ENCODE measurements around the gene HLF. TPM values are rescaled to one million over a fixed set of nuclear protein-coding genes. Genes with fewer than 3 reads are reported as not detected.

Gene HLF
- total RNA-seq, 5 donors from 2014 or later (not counting 1 experiment from before 2014, with no cell fraction given) = 0.55 to 5.2 (median 2.5) TPM

DNA sequence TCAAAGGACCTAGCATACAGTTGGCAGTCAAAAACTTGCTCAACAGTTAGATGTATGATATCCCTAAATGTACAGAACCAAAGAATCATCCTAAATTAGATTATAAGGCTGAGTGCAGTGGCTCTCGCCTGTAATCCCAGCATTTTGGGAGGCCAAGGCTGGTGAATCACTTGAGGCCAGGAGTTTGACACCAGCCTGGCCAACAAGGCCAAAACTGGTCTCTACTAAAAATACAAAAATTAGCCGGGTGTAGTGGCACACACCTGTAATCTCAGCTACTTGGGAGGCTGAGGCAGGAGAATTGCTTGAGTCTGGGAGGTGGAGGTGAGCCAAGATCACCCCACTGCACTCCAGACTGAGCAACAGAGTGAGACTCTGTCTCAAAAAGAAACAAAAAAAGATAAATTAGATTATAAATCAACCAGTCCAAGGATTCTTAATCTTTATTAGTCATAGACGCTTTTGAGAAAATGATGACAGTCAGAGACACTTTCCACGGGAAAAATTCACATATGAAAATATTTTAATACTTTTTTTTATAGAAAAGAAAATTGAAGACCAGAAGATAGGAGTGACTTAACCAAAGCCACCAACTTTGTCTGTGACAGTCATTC, 79.2 kb downstream of the HLF start:
- no peak overlapping the region for H3K4me3 Mint-ChIP-seq
- no peaks in the 10 kb centered on the region for H3K36me3 Mint-ChIP-seq
- Histone ChIP-seq H3K36me3 (ENCODE audit: control insufficient read depth in 2 of 2, extremely low read depth in 1 of 2, insufficient read depth in 1 of 2, low read length in 1 of 2) (no peaks in the 10 kb centered on the region), H3K4me1 (ENCODE audit: control insufficient read depth in 1 of 2, extremely low read depth in 1 of 2, insufficient read depth in 2 of 2, low read length in 2 of 2) (peaks cover 0 to 14% of the 10 kb centered on the region in 2 experiments), H3K9me3 (no peaks in the 10 kb centered on the region), H3K27ac (ENCODE audit: low read length) (peak overlapping the region; percentile 47), H3K27me3 (replicated peaks in 1 of 2; ENCODE audit: control insufficient read depth in 2 of 2, extremely low read depth in 1 of 2, insufficient read depth in 2 of 2, low read length in 1 of 2) (peaks cover 0 to 7% of the 10 kb centered on the region in 2 experiments), H3K4me3 (ENCODE audit: control insufficient read depth in 1 of 2, extremely low read depth in 1 of 2, low read length in 1 of 2) (no peak overlapping the region)
- POLR2A ChIA-PET = no interaction called here
- ATAC-seq (replicated peaks in 1 of 4) (peak in 2 of 4 experiments; percentile 6 to 36), DNase-seq (no peak)
- CTCF ChIA-PET = interaction anchor here in 1 of 2 donors (1.4 kb wide), 1 partner anchor 351 kb away, joined by 6 read pairs; no protein-coding TSS in a partner anchor
- peak overlapping the region; percentile 77 to 87 for H3K27ac Mint-ChIP-seq
- peaks cover 0 to 5% (median 5%) of the 10 kb centered on the region in 3 donors for H3K9me3 Mint-ChIP-seq
- H3K4me1 Mint-ChIP-seq = peaks cover 33 to 75% (median 35%) of the 10 kb centered on the region in 3 donors
- no CpG with 5 or more reads among the region's 4 CpGs for WGBS (ENCODE audit: insufficient coverage)
- peaks cover 3 to 15% of the 10 kb centered on the region in 2 donors for H3K27me3 Mint-ChIP-seq

DNA sequence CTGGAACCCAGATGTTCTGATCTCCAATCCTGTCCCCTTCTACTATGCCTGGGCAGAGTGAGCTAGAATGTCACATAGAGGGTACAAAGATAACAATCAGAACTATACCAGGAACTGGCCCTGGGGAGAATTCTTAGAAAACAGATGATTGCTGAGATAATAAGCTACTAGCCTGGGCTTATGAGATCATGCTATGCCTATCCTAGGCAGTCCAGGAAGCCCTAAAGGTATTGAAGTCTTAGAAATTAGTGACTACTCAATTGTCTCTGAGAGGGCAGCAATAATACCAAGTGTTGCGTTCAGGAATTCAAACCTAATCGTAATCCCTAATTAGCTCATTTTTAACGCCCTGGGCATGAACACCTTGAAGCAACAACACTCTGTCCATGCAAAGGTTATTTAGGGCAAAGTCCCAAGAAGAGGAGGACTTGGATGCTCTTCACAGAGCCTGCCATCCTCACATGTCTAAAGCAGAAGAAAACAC, 79.8 kb downstream of the HLF start:
- Mint-ChIP-seq H3K27me3 (peaks cover 3 to 11% of the 10 kb centered on the region in 2 donors), H3K36me3 (no peaks in the 10 kb centered on the region), H3K4me3 (no peak overlapping the region), H3K27ac (peak overlapping the region; percentile 77 to 83), H3K4me1 (peaks cover 33 to 74% (median 35%) of the 10 kb centered on the region in 3 donors), H3K9me3 (peaks cover 0 to 5% (median 5%) of the 10 kb centered on the region in 3 donors)
- ChIA-PET POLR2A (no interaction called here), CTCF (interaction anchor here in 1 of 2 donors (1.4 kb wide), 1 partner anchor 351 kb away, joined by 6 read pairs; no protein-coding TSS in a partner anchor)
- Histone ChIP-seq H3K4me1 (ENCODE audit: control insufficient read depth in 1 of 2, extremely low read depth in 1 of 2, insufficient read depth in 2 of 2, low read length in 2 of 2) (peaks cover 0 to 14% of the 10 kb centered on the region in 2 experiments), H3K9me3 (no peaks in the 10 kb centered on the region), H3K36me3 (ENCODE audit: control insufficient read depth in 2 of 2, extremely low read depth in 1 of 2, insufficient read depth in 1 of 2, low read length in 1 of 2) (no peaks in the 10 kb centered on the region), H3K4me3 (ENCODE audit: control insufficient read depth in 1 of 2, extremely low read depth in 1 of 2, low read length in 1 of 2) (no peak overlapping the region), H3K27ac (ENCODE audit: low read length) (peak overlapping the region; percentile 47), H3K27me3 (replicated peaks in 1 of 2; ENCODE audit: control insufficient read depth in 2 of 2, extremely low read depth in 1 of 2, insufficient read depth in 2 of 2, low read length in 1 of 2) (peaks cover 0 to 4% of the 10 kb centered on the region in 2 experiments)
- DNase-seq (peak in 1 of 35 experiments; percentile 1), ATAC-seq (replicated peaks in 1 of 4) (peak; percentile 53 to 72 (median 70))
- 84% methylated on average over 3 of the region's 3 CpGs for WGBS (ENCODE audit: insufficient coverage)

DNA sequence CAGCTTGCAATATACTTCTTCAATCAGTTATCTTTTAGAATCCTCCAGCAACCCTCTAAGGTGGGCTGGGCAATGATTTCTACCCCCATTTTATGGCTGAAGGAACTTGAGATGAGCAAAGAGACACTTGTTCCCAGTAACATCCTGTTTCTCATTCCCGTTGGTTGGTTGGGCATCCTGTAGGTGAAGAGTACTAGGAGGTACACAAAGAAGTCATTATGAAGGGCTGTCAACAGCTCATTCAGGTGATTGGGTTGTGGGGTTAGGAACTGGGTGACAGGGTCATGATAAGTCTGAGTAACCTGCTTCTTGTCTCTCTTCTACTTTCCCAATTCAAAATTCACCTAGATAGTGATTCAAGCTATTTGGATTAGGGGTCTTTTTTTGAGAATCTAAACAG, 80.4 kb downstream of the HLF start:
- Histone ChIP-seq H3K9me3 (no peaks in the 10 kb centered on the region), H3K27ac (ENCODE audit: low read length) (no peak overlapping the region), H3K4me1 (ENCODE audit: control insufficient read depth in 1 of 2, extremely low read depth in 1 of 2, insufficient read depth in 2 of 2, low read length in 2 of 2) (peaks cover 0 to 14% of the 10 kb centered on the region in 2 experiments), H3K27me3 (replicated peaks in 1 of 2; ENCODE audit: control insufficient read depth in 2 of 2, extremely low read depth in 1 of 2, insufficient read depth in 2 of 2, low read length in 1 of 2) (peaks cover 0 to 4% of the 10 kb centered on the region in 2 experiments), H3K36me3 (ENCODE audit: control insufficient read depth in 2 of 2, extremely low read depth in 1 of 2, insufficient read depth in 1 of 2, low read length in 1 of 2) (no peaks in the 10 kb centered on the region), H3K4me3 (ENCODE audit: control insufficient read depth in 1 of 2, extremely low read depth in 1 of 2, low read length in 1 of 2) (no peak overlapping the region)
- ChIA-PET POLR2A (no interaction called here), CTCF (interaction anchor here in 1 of 2 donors (1.4 kb wide), 1 partner anchor 352 kb away, joined by 6 read pairs; no protein-coding TSS in a partner anchor)
- peaks cover 33 to 68% (median 35%) of the 10 kb centered on the region in 3 donors for H3K4me1 Mint-ChIP-seq
- peak overlapping the region in 1 of 2 donors; percentile 83 for H3K27ac Mint-ChIP-seq
- ATAC-seq (replicated peaks in 1 of 4) = no peak
- no peaks in the 10 kb centered on the region for H3K36me3 Mint-ChIP-seq
- peaks cover 0 to 5% (median 5%) of the 10 kb centered on the region in 3 donors for H3K9me3 Mint-ChIP-seq
- no peak for DNase-seq
- 100% methylated on average over 1 of the region's 1 CpG for WGBS (ENCODE audit: insufficient coverage)
- H3K27me3 Mint-ChIP-seq = peaks cover 2 to 11% of the 10 kb centered on the region in 2 donors
- H3K4me3 Mint-ChIP-seq = no peak overlapping the region

DNA sequence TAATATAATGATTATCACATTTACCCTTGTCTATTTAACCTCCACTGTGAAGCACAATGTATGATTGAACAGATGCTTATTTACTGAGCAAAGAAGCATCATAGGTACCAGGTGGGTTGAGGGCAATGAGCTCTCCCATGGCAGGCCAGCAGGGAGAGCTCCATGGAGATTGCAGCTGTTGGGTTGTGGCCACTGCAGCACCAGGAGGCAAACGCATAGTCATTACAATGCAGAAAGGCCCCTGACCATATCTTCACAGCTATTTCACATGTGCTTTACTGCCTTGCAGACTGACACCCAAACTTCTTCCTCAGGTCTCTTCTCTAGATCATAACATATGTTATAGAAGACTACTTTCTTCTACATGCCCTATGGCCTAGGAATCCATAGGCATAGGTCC, 81.9 kb downstream of the HLF start:
- Mint-ChIP-seq H3K27me3 (peaks cover 0 to 11% of the 10 kb centered on the region in 2 donors), H3K4me3 (no peak overlapping the region), H3K9me3 (peaks cover 0 to 5% (median 5%) of the 10 kb centered on the region in 3 donors), H3K27ac (no peak overlapping the region), H3K36me3 (no peaks in the 10 kb centered on the region), H3K4me1 (peaks cover 33 to 59% (median 34%) of the 10 kb centered on the region in 3 donors)
- ChIA-PET CTCF (interaction anchor here in 1 of 2 donors (1.4 to 4.8 kb wide), 3 partner anchors 10 to 353 kb away, joined by 4 to 34 read pairs (median 10); no protein-coding TSS in a partner anchor), POLR2A (no interaction called here)
- no peak for DNase-seq
- Histone ChIP-seq H3K9me3 (no peaks in the 10 kb centered on the region), H3K4me1 (ENCODE audit: control insufficient read depth in 1 of 2, extremely low read depth in 1 of 2, insufficient read depth in 2 of 2, low read length in 2 of 2) (peaks cover 0 to 14% of the 10 kb centered on the region in 2 experiments), H3K27me3 (replicated peaks in 1 of 2; ENCODE audit: control insufficient read depth in 2 of 2, extremely low read depth in 1 of 2, insufficient read depth in 2 of 2, low read length in 1 of 2) (no peaks in the 10 kb centered on the region), H3K36me3 (ENCODE audit: control insufficient read depth in 2 of 2, extremely low read depth in 1 of 2, insufficient read depth in 1 of 2, low read length in 1 of 2) (no peaks in the 10 kb centered on the region), H3K27ac (ENCODE audit: low read length) (no peak overlapping the region), H3K4me3 (ENCODE audit: control insufficient read depth in 1 of 2, extremely low read depth in 1 of 2, low read length in 1 of 2) (no peak overlapping the region)
- no peak for ATAC-seq (replicated peaks in 1 of 4)
- WGBS (ENCODE audit: insufficient coverage) = no CpG with 5 or more reads among the region's 1 CpG

DNA sequence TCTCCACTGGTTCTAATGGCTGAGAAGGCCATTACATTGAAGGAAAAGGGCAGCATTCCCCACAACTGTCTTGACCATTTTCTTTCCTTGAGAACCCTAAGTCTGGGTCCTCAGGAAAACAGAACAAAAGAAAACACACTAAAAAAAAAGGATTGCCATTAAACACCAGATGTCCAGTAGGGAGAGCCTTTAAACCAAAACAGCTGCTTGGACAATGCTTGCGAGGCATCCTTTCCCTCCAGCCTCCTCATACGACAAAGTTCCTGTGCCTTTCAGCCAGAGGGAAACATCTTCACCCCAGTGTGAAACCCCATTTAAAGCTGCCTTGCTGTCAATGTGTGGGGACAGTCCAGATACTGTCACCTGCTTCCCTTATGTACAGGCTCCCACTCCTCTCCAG, 82.6 kb downstream of the HLF start:
- Mint-ChIP-seq H3K4me3 (no peak overlapping the region), H3K4me1 (peaks cover 33 to 54% (median 34%) of the 10 kb centered on the region in 3 donors), H3K27me3 (peaks cover 0 to 11% of the 10 kb centered on the region in 2 donors), H3K9me3 (peaks cover 0 to 5% (median 5%) of the 10 kb centered on the region in 3 donors), H3K36me3 (no peaks in the 10 kb centered on the region), H3K27ac (peak overlapping the region in 1 of 2 donors; percentile 61)
- Histone ChIP-seq H3K27ac (ENCODE audit: low read length) (no peak overlapping the region), H3K9me3 (no peaks in the 10 kb centered on the region), H3K4me1 (ENCODE audit: control insufficient read depth in 1 of 2, extremely low read depth in 1 of 2, insufficient read depth in 2 of 2, low read length in 2 of 2) (peaks cover 0 to 14% of the 10 kb centered on the region in 2 experiments), H3K27me3 (replicated peaks in 1 of 2; ENCODE audit: control insufficient read depth in 2 of 2, extremely low read depth in 1 of 2, insufficient read depth in 2 of 2, low read length in 1 of 2) (no peaks in the 10 kb centered on the region), H3K36me3 (ENCODE audit: control insufficient read depth in 2 of 2, extremely low read depth in 1 of 2, insufficient read depth in 1 of 2, low read length in 1 of 2) (no peaks in the 10 kb centered on the region), H3K4me3 (ENCODE audit: control insufficient read depth in 1 of 2, extremely low read depth in 1 of 2, low read length in 1 of 2) (no peak overlapping the region)
- no peak for ATAC-seq (replicated peaks in 1 of 4)
- 100% methylated on average over 2 of the region's 2 CpGs for WGBS (ENCODE audit: insufficient coverage)
- ChIA-PET POLR2A (no interaction called here), CTCF (interaction anchor here (0.9 to 4.8 kb wide), 6 partner anchors 9 to 356 kb away, joined by 3 to 34 read pairs (median 5); no protein-coding TSS in a partner anchor)
- DNase-seq = no peak

DNA sequence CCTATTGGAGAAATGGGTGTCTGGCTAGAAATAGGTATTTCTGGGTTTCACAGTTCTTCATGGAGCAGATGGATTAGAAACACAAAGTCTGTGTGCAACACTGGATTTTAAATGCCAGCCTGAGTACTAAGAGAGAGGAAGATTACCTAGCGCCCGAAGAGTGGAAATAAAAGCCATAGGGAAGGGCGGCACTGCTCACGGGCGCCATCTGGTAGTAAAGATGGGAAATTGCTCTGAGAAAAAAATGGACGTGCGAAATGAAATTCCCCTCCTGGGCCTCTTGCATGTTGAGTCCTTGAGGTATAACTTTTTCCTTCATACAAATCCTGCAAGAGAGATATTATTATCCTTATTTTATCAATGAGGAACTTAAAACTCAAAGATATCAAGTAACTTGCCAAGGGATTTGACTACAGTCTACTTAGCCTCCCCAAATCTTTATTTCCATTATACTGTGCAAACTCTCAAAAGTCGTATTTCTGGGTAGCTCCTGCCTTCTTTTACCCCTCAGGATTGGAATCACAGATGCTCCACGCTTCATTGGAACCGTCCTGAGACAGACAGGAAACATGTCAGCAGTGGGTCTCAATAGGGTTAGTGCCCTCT, 84.1 kb downstream of the HLF start:
- peak in 28 of 35 experiments; percentile 2 to 67 (median 16) for DNase-seq
- 32% methylated on average over 5 of the region's 10 CpGs for WGBS (ENCODE audit: insufficient coverage)
- Mint-ChIP-seq H3K27ac (no peak overlapping the region), H3K4me1 (peaks cover 20 to 40% (median 22%) of the 10 kb centered on the region in 3 donors), H3K4me3 (no peak overlapping the region), H3K9me3 (peaks cover 0 to 5% (median 5%) of the 10 kb centered on the region in 3 donors), H3K27me3 (peaks cover 0 to 11% of the 10 kb centered on the region in 2 donors), H3K36me3 (no peaks in the 10 kb centered on the region)
- POLR2A ChIA-PET = no interaction called here
- no peaks in the 10 kb centered on the region for H3K27me3 ChIP-seq (replicated peaks in 1 of 2; ENCODE audit: control insufficient read depth in 2 of 2, extremely low read depth in 1 of 2, insufficient read depth in 2 of 2, low read length in 1 of 2)
- no peak overlapping the region for H3K4me3 ChIP-seq (ENCODE audit: control insufficient read depth in 1 of 2, extremely low read depth in 1 of 2, low read length in 1 of 2)
- peaks cover 0 to 7% of the 10 kb centered on the region in 2 experiments for H3K4me1 ChIP-seq (ENCODE audit: control insufficient read depth in 1 of 2, extremely low read depth in 1 of 2, insufficient read depth in 2 of 2, low read length in 2 of 2)
- no peaks in the 10 kb centered on the region for H3K36me3 ChIP-seq (ENCODE audit: control insufficient read depth in 2 of 2, extremely low read depth in 1 of 2, insufficient read depth in 1 of 2, low read length in 1 of 2)
- ATAC-seq (replicated peaks in 1 of 4) = peak in 2 of 4 experiments; percentile 25 to 56
- H3K9me3 ChIP-seq = no peaks in the 10 kb centered on the region
- CTCF ChIA-PET = interaction anchor here (0.7 to 4.8 kb wide), 6 partner anchors 8 to 358 kb away, joined by 3 to 34 read pairs (median 5); no protein-coding TSS in a partner anchor
- no peak overlapping the region for H3K27ac ChIP-seq (ENCODE audit: low read length)
